Natural killer cell (primary cell): Measurements from ENCODE around the gene UBAP2L. TPM values are rescaled to one million over a fixed set of nuclear protein-coding genes. Genes with fewer than 3 reads are reported as not detected.
"Not testable (repeated sequence)": the region's sequence is repeated elsewhere in the genome, so short reads cannot be mapped to it uniquely, and the experiment has no call there.

Experiments
- ATAC-seq, 3 donors: fragments of 150-1000 bp in 2 of 3; fragments of 200-7000 bp in 1 of 3; cut with Tn5 transposase; 1 replicate in 1 of 3; 2 replicates in 2 of 3; pipeline ENCODE4 v1.10.0; 2021; ENCODE audit warnings: mild to moderate bottlenecking in 2 of 3, moderate library complexity in 2 of 3
- DNase-seq, 2 donors: peaks; one replicate each; pipeline versions ENCODE4 v3.0.0 to v3.0.0-alpha.2; 2013 to 2021; ENCODE audit warnings: mixed read lengths in 1 of 2
- H3K27ac ChIP-seq: one replicate; pipeline ENCODE4 v1.5.1; 2013; ENCODE audit warnings: mild to moderate bottlenecking, low read length
- H3K27me3 ChIP-seq: one replicate; pipeline ENCODE4 v1.6.1; 2013; ENCODE audit warnings: low read length; ENCODE audit not compliant: control insufficient read depth, insufficient read depth
- H3K36me3 ChIP-seq: one replicate; pipeline ENCODE4 v1.6.1; 2013; ENCODE audit warnings: low read length; ENCODE audit not compliant: control insufficient read depth, insufficient read depth
- H3K4me1 ChIP-seq: one replicate; pipeline ENCODE4 v1.6.1; 2013; ENCODE audit warnings: low read length; ENCODE audit not compliant: control insufficient read depth, insufficient read depth
- H3K4me3 ChIP-seq: one replicate; pipeline ENCODE4 v1.5.1; 2013; ENCODE audit warnings: low read length
- H3K9me3 ChIP-seq: one replicate; pipeline ENCODE4 v1.6.1; 2013; ENCODE audit warnings: low read length; ENCODE audit not compliant: control insufficient read depth, insufficient read depth
- H3K27ac Mint-ChIP-seq, 2 donors: one replicate each; pipeline ENCODE4 v1.8.0; 2022; ENCODE audit warnings: mild to moderate bottlenecking in 2 of 2, mixed read lengths in 2 of 2, moderate library complexity in 1 of 2
- H3K27me3 Mint-ChIP-seq, 2 donors: one replicate each; pipeline ENCODE4 v1.8.0; 2022; ENCODE audit warnings: low read depth in 2 of 2, mixed read lengths in 2 of 2
- H3K36me3 Mint-ChIP-seq: one replicate; pipeline ENCODE4 v1.8.0; 2022; ENCODE audit warnings: mixed read lengths
- H3K4me1 Mint-ChIP-seq, 2 donors: one replicate each; pipeline ENCODE4 v1.8.0; 2022; ENCODE audit warnings: mixed read lengths in 2 of 2
- H3K4me3 Mint-ChIP-seq: one replicate; pipeline ENCODE4 v1.8.0; 2022; ENCODE audit warnings: mild to moderate bottlenecking, moderate library complexity, mixed read lengths
- H3K9me3 Mint-ChIP-seq, 2 donors: one replicate each; pipeline ENCODE4 v1.8.0; 2022; ENCODE audit warnings: mixed read lengths in 2 of 2
- WGBS: methylation state at CpG from one replicate; pipeline ENCODE4 v1.1.7; 2013; ENCODE audit warnings: missing lambda C conversion rate; ENCODE audit not compliant: insufficient coverage; 5-methylcytosine and 5-hydroxymethylcytosine counted together
- intact Hi-C: fragments of 100-400 bp; cut with micrococcal nuclease; formaldehyde crosslinking; loops from one replicate; pipeline ENCODE4 v1.14.2; 2022
- total RNA-seq, 4 donors: library from RNA; stranded (reverse); fragments of 120-200 nt in 1 of 4; gene quantifications; one replicate each; pipeline versions ENCODE4 v1.2.3 to v1.2.4, GENCODE V29; 2013 to 2022
- TF ChIP-seq, protein P1 (sequence below): fragments of 200-600 bp; IDR thresholded peaks from one replicate; pipeline ENCODE4 v1.8.0; 2022; ENCODE audit warnings: antibody characterized with exemption

UBAP2L gene
- total RNA-seq, 3 donors from 2014 or later (not counting 1 experiment from before 2014, with no cell fraction given) = 195 to 220 (median 218) TPM

DNA sequence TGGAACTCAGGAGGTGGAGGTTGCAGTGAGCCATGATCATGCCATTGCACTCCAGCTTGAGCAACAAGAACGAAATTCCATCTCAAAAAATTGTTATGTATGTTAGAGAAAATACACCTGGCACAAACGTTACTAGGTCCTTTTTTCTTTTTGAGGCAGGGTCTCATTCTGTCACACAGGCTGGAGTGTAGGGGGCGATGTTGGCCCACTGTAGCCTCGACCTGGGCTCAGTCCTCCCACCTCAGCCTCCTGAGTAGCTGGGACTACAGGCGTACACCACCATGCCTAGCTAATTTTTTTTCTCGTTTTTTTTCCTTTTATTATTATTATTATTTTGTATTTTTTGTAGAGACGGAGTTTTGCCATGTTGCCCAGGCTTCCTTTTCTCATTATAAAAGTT, 56.0 kb downstream of the UBAP2L start:
- Mint-ChIP-seq H3K27ac (no peak overlapping the region), H3K4me1 (peaks cover 19 to 20% of the 10 kb centered on the region in 2 donors), H3K9me3 (no peaks in the 10 kb centered on the region), H3K27me3 (no peaks in the 10 kb centered on the region), H3K36me3 (no peaks in the 10 kb centered on the region), H3K4me3 (no peak overlapping the region)
- intact Hi-C loops = no loop called here
- Histone ChIP-seq H3K27me3 (no peaks in the 10 kb centered on the region), H3K4me1 (peaks cover 12% of the 10 kb centered on the region), H3K36me3 (peaks cover 10% of the 10 kb centered on the region), H3K4me3 (no peak overlapping the region), H3K27ac (no peak overlapping the region), H3K9me3 (no peaks in the 10 kb centered on the region)
- ATAC-seq (no peak), DNase-seq (peak in 1 of 2 donors; percentile 59)
- TF ChIP-seq, protein P1, sequence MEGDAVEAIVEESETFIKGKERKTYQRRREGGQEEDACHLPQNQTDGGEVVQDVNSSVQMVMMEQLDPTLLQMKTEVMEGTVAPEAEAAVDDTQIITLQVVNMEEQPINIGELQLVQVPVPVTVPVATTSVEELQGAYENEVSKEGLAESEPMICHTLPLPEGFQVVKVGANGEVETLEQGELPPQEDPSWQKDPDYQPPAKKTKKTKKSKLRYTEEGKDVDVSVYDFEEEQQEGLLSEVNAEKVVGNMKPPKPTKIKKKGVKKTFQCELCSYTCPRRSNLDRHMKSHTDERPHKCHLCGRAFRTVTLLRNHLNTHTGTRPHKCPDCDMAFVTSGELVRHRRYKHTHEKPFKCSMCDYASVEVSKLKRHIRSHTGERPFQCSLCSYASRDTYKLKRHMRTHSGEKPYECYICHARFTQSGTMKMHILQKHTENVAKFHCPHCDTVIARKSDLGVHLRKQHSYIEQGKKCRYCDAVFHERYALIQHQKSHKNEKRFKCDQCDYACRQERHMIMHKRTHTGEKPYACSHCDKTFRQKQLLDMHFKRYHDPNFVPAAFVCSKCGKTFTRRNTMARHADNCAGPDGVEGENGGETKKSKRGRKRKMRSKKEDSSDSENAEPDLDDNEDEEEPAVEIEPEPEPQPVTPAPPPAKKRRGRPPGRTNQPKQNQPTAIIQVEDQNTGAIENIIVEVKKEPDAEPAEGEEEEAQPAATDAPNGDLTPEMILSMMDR = peak; percentile 10
- 90% methylated on average over 4 of the region's 7 CpGs for WGBS

DNA sequence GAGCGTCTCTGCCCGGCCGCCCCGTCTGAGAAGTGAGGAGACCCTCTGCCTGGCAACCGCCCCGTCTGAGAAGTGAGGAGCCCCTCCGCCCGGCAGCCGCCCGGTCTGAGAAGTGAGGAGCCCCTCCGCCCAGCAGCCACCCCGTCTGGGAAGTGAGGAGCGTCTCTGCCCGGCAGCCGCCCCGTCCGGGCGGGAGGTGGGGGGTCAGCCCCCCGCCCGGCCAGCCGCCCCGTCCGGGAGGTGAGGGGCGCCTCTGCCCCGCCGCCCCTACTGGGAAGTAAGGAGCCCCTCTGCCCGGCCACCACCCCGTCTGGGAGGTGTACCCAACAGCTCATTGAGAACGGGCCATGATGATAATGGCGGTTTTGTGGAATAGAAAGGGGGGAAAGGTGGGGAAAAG, 66.8 kb downstream of the UBAP2L start:
- H3K9me3 Mint-ChIP-seq, H3K36me3 ChIP-seq, H3K27ac Mint-ChIP-seq, H3K4me3 Mint-ChIP-seq, ATAC-seq, DNase-seq, H3K27me3 ChIP-seq, intact Hi-C loops, H3K4me3 ChIP-seq, H3K4me1 Mint-ChIP-seq, H3K27ac ChIP-seq, H3K4me1 ChIP-seq, H3K9me3 ChIP-seq, H3K36me3 Mint-ChIP-seq: not testable (repeated sequence)
- H3K27me3 Mint-ChIP-seq = peaks cover 10 to 12% of the 10 kb centered on the region in 2 donors
- WGBS = 94% methylated on average over 11 of the region's 30 CpGs

DNA sequence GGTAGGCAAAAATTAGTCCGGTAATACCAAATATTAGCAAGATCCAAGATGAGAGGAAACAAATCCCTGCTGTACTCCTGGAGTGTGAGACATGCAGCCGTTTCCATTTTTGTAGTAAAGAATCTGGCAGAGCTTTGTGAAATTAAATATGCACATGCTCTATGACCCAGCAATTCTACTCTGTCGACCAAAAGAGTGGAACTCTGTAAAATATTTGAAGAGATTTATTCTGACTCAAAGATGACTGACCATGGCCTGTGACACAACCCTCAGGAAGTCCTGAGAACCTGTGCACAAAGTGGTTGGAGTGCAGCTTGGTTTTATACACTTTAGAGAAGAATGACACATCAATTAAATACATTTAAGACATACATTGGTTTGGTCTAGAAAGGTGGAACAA, 67.9 kb downstream of the UBAP2L start:
- Mint-ChIP-seq H3K27me3 (peaks cover 10 to 12% of the 10 kb centered on the region in 2 donors), H3K36me3 (no peaks in the 10 kb centered on the region), H3K27ac (no peak overlapping the region), H3K4me1 (no peaks in the 10 kb centered on the region), H3K9me3 (peaks cover 0 to 3% of the 10 kb centered on the region in 2 donors), H3K4me3 (no peak overlapping the region)
- Histone ChIP-seq H3K4me3 (no peak overlapping the region), H3K27me3 (no peaks in the 10 kb centered on the region), H3K27ac (no peak overlapping the region), H3K4me1 (no peaks in the 10 kb centered on the region), H3K9me3 (no peaks in the 10 kb centered on the region), H3K36me3 (no peaks in the 10 kb centered on the region)
- 71% methylated on average over 3 of the region's 3 CpGs for WGBS
- TF ChIP-seq, protein P1 = no peak
- DNase-seq (no peak), ATAC-seq (no peak)
- intact Hi-C loops = no loop called here

DNA sequence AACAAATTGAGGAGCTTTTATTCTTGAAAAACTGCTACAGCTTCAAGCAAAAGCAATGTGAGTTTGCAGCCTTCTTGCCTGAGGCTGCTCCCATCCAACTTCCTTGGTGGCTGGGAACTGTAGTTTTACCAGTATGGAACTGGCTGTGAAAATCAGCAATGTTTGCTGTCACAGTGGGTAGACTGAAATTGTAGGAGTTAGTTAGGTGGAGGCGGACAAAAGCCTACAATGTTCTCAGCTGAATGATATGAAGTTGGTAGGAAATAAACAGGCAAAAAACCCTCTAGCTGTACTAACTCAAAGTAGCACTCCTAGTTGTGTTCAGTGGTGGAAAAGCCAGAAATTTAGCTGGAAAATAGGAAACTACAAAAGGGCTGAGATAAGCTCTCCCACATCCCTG, 70.2 kb downstream of the UBAP2L start:
- ATAC-seq (no peak), DNase-seq (no peak)
- TF ChIP-seq, protein P1 = no peak
- Mint-ChIP-seq H3K27me3 (peaks cover 12% of the 10 kb centered on the region in 2 donors), H3K4me3 (no peak overlapping the region), H3K4me1 (no peaks in the 10 kb centered on the region), H3K9me3 (peaks cover 0 to 8% of the 10 kb centered on the region in 2 donors), H3K27ac (no peak overlapping the region), H3K36me3 (no peaks in the 10 kb centered on the region)
- intact Hi-C loops = no loop called here
- Histone ChIP-seq H3K27me3 (no peaks in the 10 kb centered on the region), H3K27ac (no peak overlapping the region), H3K36me3 (no peaks in the 10 kb centered on the region), H3K4me3 (no peak overlapping the region), H3K4me1 (no peaks in the 10 kb centered on the region), H3K9me3 (peaks cover 11% of the 10 kb centered on the region)
- WGBS = 75% methylated on average over 1 of the region's 1 CpG
